IMR-90 (cell line): Measurements from ENCODE around the gene CETP. TPM values are rescaled to one million over a fixed set of nuclear protein-coding genes. Genes with fewer than 3 reads are reported as not detected.

Experiments used
- ATAC-seq: fragments of 200-7000 bp; cut with Tn5 transposase; 2 replicates; pipeline ENCODE4 v1.9.1; 2020; ENCODE audit warnings: low read depth, mild to moderate bottlenecking, moderate library complexity
- BruUV-seq: library from RNA; stranded (reverse); fragments of 400-500 nt; replicated peaks from 2 replicates; lab custom pipeline; 2021; lab: Mats Ljungman, UMichigan
- CTCF ChIA-PET: fragments of 300-600 bp; formaldehyde crosslinking; extraction: SDS; loops from one replicate; lab custom pipeline; 2021; ENCODE audit warnings: antibody characterized with exemption; lab: Yijun Ruan, JAX
- POLR2A ChIA-PET: fragments of 300-600 bp; sonication (Branson Sonifier 250); formaldehyde crosslinking; loops from one replicate; lab custom pipeline; 2022; ENCODE audit warnings: antibody characterized with exemption; ENCODE audit not compliant: unreplicated experiment; lab: Charles Lee
- DNase-seq: peaks from one replicate; pipeline ENCODE4 v3.0.0; 2013
- H2AFZ ChIP-seq: replicated peaks from 2 replicates; pipeline ENCODE3; 2013; ENCODE audit warnings: low read length, mild to moderate bottlenecking; ENCODE audit not compliant: poor library complexity
- H2AK5ac ChIP-seq: 2 replicates; pipeline ENCODE4 v1.6.1; 2013; ENCODE audit warnings: low read depth, low read length, inconsistent platforms
- H2AK9ac ChIP-seq: replicated peaks from 2 replicates; pipeline ENCODE3; 2013; ENCODE audit warnings: mild to moderate bottlenecking, low read depth, low read length, moderate library complexity; ENCODE audit not compliant: poor library complexity
- H2BK120ac ChIP-seq: 2 replicates; pipeline ENCODE4 v1.6.1; 2013; ENCODE audit warnings: low read depth, low read length, inconsistent platforms
- H2BK15ac ChIP-seq: 3 replicates; pipeline ENCODE4 v1.6.1; 2013; ENCODE audit warnings: low read depth, low read length, inconsistent platforms
- H2BK20ac ChIP-seq: 2 replicates; pipeline ENCODE4 v1.6.1; 2013; ENCODE audit warnings: low read depth, mild to moderate bottlenecking, inconsistent platforms, low read length, moderate library complexity
- H2BK5ac ChIP-seq: 2 replicates; pipeline ENCODE4 v1.6.1; 2013; ENCODE audit warnings: mild to moderate bottlenecking, low read depth, low read length, inconsistent platforms; ENCODE audit not compliant: poor library complexity, severe bottlenecking
- H3K14ac ChIP-seq: replicated peaks from 2 replicates; pipeline ENCODE4 v1.6.1; 2013; ENCODE audit warnings: low read depth, low read length, inconsistent platforms
- H3K18ac ChIP-seq: 2 replicates; pipeline ENCODE4 v1.6.1; 2013; ENCODE audit warnings: low read depth, low read length, control low read depth
- H3K23ac ChIP-seq: 2 replicates; pipeline ENCODE4 v1.6.1; 2013; ENCODE audit warnings: low read depth, low read length, inconsistent platforms
- H3K27ac ChIP-seq: 2 replicates; pipeline ENCODE4 v1.5.1; 2013; ENCODE audit warnings: mild to moderate bottlenecking, control low read depth, low read length; ENCODE audit not compliant: insufficient read depth
- H3K27me3 ChIP-seq: 2 replicates; pipeline ENCODE4 v1.6.1; 2013; ENCODE audit warnings: low read length; ENCODE audit not compliant: control insufficient read depth, insufficient read depth
- H3K36me3 ChIP-seq: 2 replicates; pipeline ENCODE4 v1.6.1; 2013; ENCODE audit warnings: low read length, mixed read lengths; ENCODE audit not compliant: control insufficient read depth, insufficient read depth
- H3K4ac ChIP-seq: 2 replicates; pipeline ENCODE4 v1.6.1; 2013; ENCODE audit warnings: low read depth, low read length, inconsistent platforms
- H3K4me1 ChIP-seq: 2 replicates; pipeline ENCODE4 v1.6.1; 2013; ENCODE audit warnings: low read length, mixed read lengths; ENCODE audit not compliant: control insufficient read depth, insufficient read depth
- H3K4me2 ChIP-seq: 2 replicates; pipeline ENCODE4 v1.6.1; 2013; ENCODE audit warnings: low read depth, mild to moderate bottlenecking, control low read depth, low read length, moderate library complexity
- H3K4me3 ChIP-seq: 2 replicates; pipeline ENCODE4 v1.5.1; 2013; ENCODE audit warnings: low read depth, mild to moderate bottlenecking, control low read depth, low read length, moderate library complexity; ENCODE audit not compliant: insufficient read depth
- H3K56ac ChIP-seq: 2 replicates; pipeline ENCODE4 v1.6.1; 2013; ENCODE audit warnings: low read length, inconsistent platforms; ENCODE audit not compliant: insufficient read depth; ENCODE audit errors: extremely low read depth
- H3K79me1 ChIP-seq, 2 experiments: 2 replicates each; pipeline ENCODE4 v1.6.1; 2013; ENCODE audit warnings: low read length in 2 of 2, inconsistent platforms in 1 of 2, low read depth in 1 of 2
- H3K9ac ChIP-seq: 2 replicates; pipeline ENCODE4 v1.6.1; 2013; ENCODE audit warnings: low read depth, low read length, control low read depth
- H3K9me1 ChIP-seq: 2 replicates; pipeline ENCODE4 v1.6.1; 2013; ENCODE audit warnings: low read length, inconsistent platforms; ENCODE audit not compliant: insufficient read depth
- H3K9me3 ChIP-seq: 2 replicates; pipeline ENCODE4 v1.6.1; 2013; ENCODE audit warnings: low read length; ENCODE audit not compliant: control insufficient read depth, insufficient read depth
- H4K20me1 ChIP-seq: 2 replicates; pipeline ENCODE4 v1.6.1; 2013; ENCODE audit warnings: low read length, inconsistent platforms; ENCODE audit not compliant: insufficient read depth
- H4K5ac ChIP-seq: 2 replicates; pipeline ENCODE4 v1.6.1; 2013; ENCODE audit warnings: mild to moderate bottlenecking, low read depth, low read length, control low read depth
- H4K8ac ChIP-seq, 2 experiments: 2 replicates each; pipeline ENCODE4 v1.6.1; 2013; ENCODE audit warnings: low read depth in 2 of 2, low read length in 2 of 2, control low read depth in 1 of 2, inconsistent platforms in 1 of 2
- H4K91ac ChIP-seq: 2 replicates; pipeline ENCODE4 v1.6.1; 2013; ENCODE audit warnings: low read depth, low read length, inconsistent platforms; ENCODE audit not compliant: insufficient read depth
- BHLHE40 ChIP-seq: fragments of 150-350 bp; IDR thresholded peaks from 2 replicates; pipeline ENCODE4 v1.6.1; 2016; ENCODE audit warnings: mild to moderate bottlenecking, low read depth, low read length
- CEBPB ChIP-seq: IDR thresholded peaks from 2 replicates; pipeline ENCODE4 v1.6.1; 2012; ENCODE audit warnings: low read depth, low read length, improper control_type of control experiment
- CTCF ChIP-seq: conservative IDR thresholded peaks from 2 replicates; pipeline ENCODE4 v1.5.1; 2012; ENCODE audit warnings: mild to moderate bottlenecking, low read depth, low read length, improper control_type of control experiment
- ELK1 ChIP-seq: fragments of 150-350 bp; IDR thresholded peaks from 2 replicates; pipeline ENCODE4 v1.6.1; 2016; ENCODE audit warnings: low read depth, mild to moderate bottlenecking, low read length, moderate library complexity, borderline replicate concordance
- FOS ChIP-seq: fragments of 150-350 bp; IDR thresholded peaks from 2 replicates; pipeline ENCODE4 v1.6.1; 2016; ENCODE audit warnings: low read depth, low read length
- MAFK ChIP-seq: IDR thresholded peaks from 2 replicates; pipeline ENCODE4 v1.6.1; 2012; ENCODE audit warnings: low read depth, low read length, improper control_type of control experiment
- MAZ ChIP-seq: IDR thresholded peaks from 2 replicates; pipeline ENCODE4 v1.6.1; 2012; ENCODE audit warnings: low read depth, mild to moderate bottlenecking, low read length, improper control_type of control experiment, moderate library complexity, borderline replicate concordance
- MXI1 ChIP-seq: IDR thresholded peaks from 2 replicates; pipeline ENCODE4 v1.6.1; 2012; ENCODE audit warnings: low read depth, mild to moderate bottlenecking, low read length, moderate library complexity, borderline replicate concordance
- NFE2L2 ChIP-seq: fragments of 150-350 bp; IDR thresholded peaks from 2 replicates; pipeline ENCODE4 v1.6.1; 2016; ENCODE audit warnings: low read depth, mild to moderate bottlenecking, low read length
- POLR2A ChIP-seq: IDR thresholded peaks from 2 replicates; pipeline ENCODE4 v1.6.1; 2012; ENCODE audit warnings: mild to moderate bottlenecking, low read depth, low read length
- RAD21 ChIP-seq: IDR thresholded peaks from 2 replicates; pipeline ENCODE4 v1.6.1; 2012; ENCODE audit warnings: low read length, improper control_type of control experiment
- RCOR1 ChIP-seq: IDR thresholded peaks from 2 replicates; pipeline ENCODE4 v1.6.1; 2012; ENCODE audit warnings: mild to moderate bottlenecking, low read length, improper control_type of control experiment; ENCODE audit not compliant: insufficient replicate concordance
- RFX5 ChIP-seq: IDR thresholded peaks from 2 replicates; pipeline ENCODE4 v1.8.0; 2012; ENCODE audit warnings: low read depth, mild to moderate bottlenecking, low read length, moderate library complexity
- SMC3 ChIP-seq: fragments of 150-350 bp; IDR thresholded peaks from 2 replicates; pipeline ENCODE4 v1.6.1; 2016; ENCODE audit warnings: low read depth, mild to moderate bottlenecking, antibody characterized with exemption, low read length, moderate library complexity
- USF2 ChIP-seq: fragments of 150-350 bp; IDR thresholded peaks from 2 replicates; pipeline ENCODE4 v1.6.1; 2017; ENCODE audit warnings: mild to moderate bottlenecking, antibody characterized with exemption, low read length, low read depth
- WGBS, 2 experiments: methylation state at CpG; one replicate each; pipeline versions ENCODE4 v1.1.5 to v1.1.7; 2013; ENCODE audit warnings: missing lambda C conversion rate in 2 of 2; ENCODE audit not compliant: insufficient read length in 1 of 2; ENCODE audit errors: extremely low coverage in 2 of 2; 5-methylcytosine and 5-hydroxymethylcytosine counted together
- dilution Hi-C: fragments of 300-500 bp; cut with HindIII; formaldehyde crosslinking; loops from one replicate; pipeline ENCODE4 v1.14.3; 2018; ENCODE audit warnings: low sequenced_read_pairs; ENCODE audit not compliant: unreplicated experiment
- in situ Hi-C: fragments of 300-500 bp; cut with MboI; formaldehyde crosslinking; loops from 3 replicates; pipeline ENCODE4 v1.14.3; 2019; ENCODE audit warnings: low sequenced_read_pairs, inconsistent platforms, mixed read lengths
- intact Hi-C: fragments of 100-400 bp; cut with micrococcal nuclease; formaldehyde crosslinking; loops from 2 replicates; pipeline ENCODE4 v1.10.0; 2022
- polyA plus RNA-seq, 3 experiments: library from polyadenylated mRNA; depleted of rRNA; stranded (reverse); fragments of >200 nt; gene quantifications; 2 replicates each; pipeline ENCODE4 v1.2.3, GENCODE V29; 2012; ENCODE audit warnings: low replicate concordance in 1 of 3
- total RNA-seq: library from RNA; depleted of rRNA; stranded (reverse); fragments of >200 nt; gene quantifications from 2 replicates; pipeline ENCODE4 v1.2.3, GENCODE V29; 2012

CETP gene
- total and polyA plus RNA-seq, 2 of the 4 experiments (the other 2 are of a cell fraction): not detected

- H3K4ac ChIP-seq: no peak overlapping the region
- no peaks in the 10 kb centered on the region for H3K9me3 ChIP-seq
- no peak overlapping the region for H3K4me2 ChIP-seq
- dilution Hi-C loops: no loop called here
- no peak overlapping the region for H4K8ac ChIP-seq
- no peak overlapping the region for H2BK20ac ChIP-seq
- H2BK5ac ChIP-seq: no peak overlapping the region
- intact Hi-C loops: no loop called here
- no peak for ATAC-seq
- H4K5ac ChIP-seq: no peak overlapping the region
- in situ Hi-C loops: no loop called here
- no peak overlapping the region for H3K9ac ChIP-seq
- no peak overlapping the region for H2BK15ac ChIP-seq
- no peak for DNase-seq
- H3K56ac ChIP-seq: no peak overlapping the region
- TF ChIP-seq RFX5 (no peak), MAZ (no peak), CTCF (no peak), NFE2L2 (no peak), FOS (no peak), ELK1 (no peak), USF2 (no peak), RAD21 (no peak), SMC3 (no peak), RCOR1 (no peak), MXI1 (no peak), CEBPB (no peak), POLR2A (no peak), BHLHE40 (no peak), MAFK (no peak)
- no peak overlapping the region for H4K91ac ChIP-seq
- H3K14ac ChIP-seq: no peak overlapping the region
- peaks cover 4% of the 10 kb centered on the region; the same call in 1 of the 2 replicates for H4K20me1 ChIP-seq
- WGBS, 2 experiments: no CpG with 5 or more reads among the region's 2 CpGs
- peaks cover 12% of the 10 kb centered on the region; the same call in 1 of the 2 replicates for H3K36me3 ChIP-seq
- H3K27ac ChIP-seq: no peak overlapping the region
- H3K79me1 ChIP-seq: no peaks in the 10 kb centered on the region
- H3K4me1 ChIP-seq: 0 out of 2 replicates have a peak, but pooled peaks cover 2% of the 10 kb centered on the region
- no peak overlapping the region for H2AK5ac ChIP-seq
- H3K18ac ChIP-seq: no peak overlapping the region
- no peak overlapping the region for H2BK120ac ChIP-seq
- H2AK9ac ChIP-seq: no peak overlapping the region
- peaks cover 21% of the 10 kb centered on the region for H3K9me1 ChIP-seq
- no peaks in the 10 kb centered on the region for H3K27me3 ChIP-seq
- CTCF ChIA-PET: no interaction called here
- no peak overlapping the region for H2AFZ ChIP-seq
- H3K23ac ChIP-seq: no peak overlapping the region
- POLR2A ChIA-PET: no interaction called here
- no peak overlapping the region for H3K4me3 ChIP-seq
- BruUV-seq: no TSS peak
These were observed 65.3 kb downstream of the CETP start for GRCh38 chr16:57027067-57027466.
